ENCODE results near the gene THADA.
A peak's percentile ranks its signal among the peaks of the same experiment; 100 is the strongest.
"Not testable (repeated sequence)": the region's sequence is repeated elsewhere in the genome, so short reads cannot be mapped to it uniquely, and the experiment has no call there.

Gene THADA

GRCh38 chr2:43391201-43391877, 204.5 kb downstream of the THADA start:
- no peak for TF ChIP-seq CTCF (conservative IDR thresholded peaks at IDR 0.05; ENCODE audit: low read length)

DNA sequence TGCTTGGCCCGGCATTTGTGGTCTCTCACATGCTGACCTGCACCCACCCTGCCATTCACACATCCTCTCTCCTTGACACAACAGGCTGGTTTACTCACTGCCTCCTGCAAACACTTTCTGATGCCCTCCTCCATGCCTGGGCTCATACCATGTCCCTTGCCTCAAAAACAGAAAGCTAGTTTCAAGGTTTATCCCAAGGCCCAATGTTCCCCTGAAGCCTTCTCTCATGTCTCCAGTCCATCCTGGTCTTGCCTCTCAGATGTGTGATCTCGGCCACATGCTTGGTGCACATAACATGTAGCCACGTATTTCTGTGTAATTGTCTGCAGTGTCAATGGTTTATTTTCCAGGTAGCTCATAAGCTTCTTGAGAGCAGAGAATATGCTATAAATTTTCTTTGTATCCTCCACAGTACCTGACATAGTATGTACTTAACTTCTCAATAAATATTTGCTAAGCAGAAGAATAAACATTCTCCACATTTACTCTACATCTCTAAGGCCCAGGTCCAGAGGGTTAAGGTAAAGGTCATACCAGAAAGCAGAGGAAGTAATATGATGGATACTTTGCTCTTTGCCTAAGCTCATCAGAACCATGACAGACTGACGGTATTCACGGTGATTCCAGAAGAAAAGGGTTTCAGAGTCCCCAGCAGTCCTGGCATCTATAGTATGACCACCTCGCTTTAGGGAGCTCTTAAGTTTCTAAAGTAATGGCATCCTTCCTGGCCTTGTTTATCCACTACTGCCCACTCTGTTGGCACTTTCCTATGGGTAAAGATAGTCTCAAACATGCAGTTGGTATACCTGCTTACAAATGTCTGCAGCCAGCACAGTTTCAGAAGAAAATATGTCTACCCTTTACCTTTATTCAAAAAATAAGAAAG, 206.0 kb downstream of the THADA start:
- DNase-seq (ENCODE audit: low read depth): no peak
- no peak for TF ChIP-seq CTCF (conservative IDR thresholded peaks at IDR 0.05; ENCODE audit: low read length)
- no peak overlapping the region for H3K4me3 ChIP-seq (ENCODE audit: low read length)

More at GRCh38 chr2:43391201-43391877, 204.5 kb downstream of the THADA start:
- DNase-seq (ENCODE audit: low read depth): no peak
- no peak overlapping the region for H3K4me3 ChIP-seq (ENCODE audit: low read length)

GRCh38 chr2:43388371-43388770, 207.5 kb downstream of the THADA start:
- no peak overlapping the region for H3K4me3 ChIP-seq (ENCODE audit: low read length)
- TF ChIP-seq CTCF (conservative IDR thresholded peaks at IDR 0.05; ENCODE audit: low read length): no peak
- no peak for DNase-seq (ENCODE audit: low read depth)

- H3K4me3 ChIP-seq (ENCODE audit: low read length): no peak overlapping the region
- no peak for TF ChIP-seq CTCF (conservative IDR thresholded peaks at IDR 0.05; ENCODE audit: low read length)
- peak; percentile 47 for DNase-seq (ENCODE audit: low read depth)
Observed at GRCh38 chr2:43387092-43388062, 208.5 kb downstream of the THADA start.

- not testable (repeated sequence) for H3K4me3 ChIP-seq (ENCODE audit: low read length)
Observed at GRCh38 chr2:43386679-43387078, 209.2 kb downstream of the THADA start.

GRCh38 chr2:43384143-43384542, 211.7 kb downstream of the THADA start:
- H3K4me3 ChIP-seq (ENCODE audit: low read length): no peak overlapping the region
- DNase-seq (ENCODE audit: low read depth): no peak
- no peak for TF ChIP-seq CTCF (conservative IDR thresholded peaks at IDR 0.05; ENCODE audit: low read length)

More at GRCh38 chr2:43386679-43387078, 209.2 kb downstream of the THADA start:
- not testable (repeated sequence) for DNase-seq (ENCODE audit: low read depth)

DNA sequence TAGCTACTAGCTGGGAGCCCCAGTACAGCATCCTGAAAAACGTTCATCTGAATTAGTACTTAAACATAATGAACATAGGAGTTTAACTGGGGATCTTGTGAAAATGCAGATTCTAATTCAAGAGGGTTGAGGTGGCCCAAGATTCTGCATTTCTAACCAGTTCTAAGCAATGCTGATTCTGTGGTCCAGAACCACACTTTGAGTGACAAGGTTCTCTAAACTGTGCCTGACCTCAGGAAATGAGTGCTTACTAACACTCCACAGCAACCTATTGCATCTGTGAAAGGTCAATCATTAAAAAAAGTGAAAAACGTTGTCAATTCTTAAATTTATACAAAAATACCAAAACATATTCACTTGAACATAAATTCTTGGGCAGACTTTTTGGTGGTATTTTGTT, 212.3 kb downstream of the THADA start:
- no peak for DNase-seq (ENCODE audit: low read depth)
- TF ChIP-seq CTCF (conservative IDR thresholded peaks at IDR 0.05; ENCODE audit: low read length): no peak
- no peak overlapping the region for H3K4me3 ChIP-seq (ENCODE audit: low read length)

Measured in AG10803 (cell line).